H1 (cell line): Measurements from ENCODE around the gene LPIN2. TPM values are rescaled to one million over a fixed set of nuclear protein-coding genes. Genes with fewer than 3 reads are reported as not detected.

Experiments used
- CTCF ChIA-PET: fragments of 300-600 bp; sonication (Branson Sonifier 250); formaldehyde crosslinking; loops from one replicate; lab custom pipeline; 2021; ENCODE audit not compliant: partially characterized antibody; lab: Charles Lee
- POLR2A ChIA-PET: fragments of 300-600 bp; sonication (Branson Sonifier 250); formaldehyde crosslinking; loops from one replicate; lab custom pipeline; 2021; ENCODE audit warnings: inconsistent platforms; ENCODE audit not compliant: partially characterized antibody; lab: Charles Lee
- DNase-seq, 2 experiments: peaks; one replicate each; pipeline versions ENCODE4 v3.0.0 to v3.0.0-alpha.2; 2010 to 2022; ENCODE audit warnings: low spot score in 2 of 2, low read depth in 1 of 2, mixed read lengths in 1 of 2
- FAIRE-seq: peaks from 2 replicates; lab custom pipeline; 2011; peaks lifted over from hg19 to GRCh38; lab: Jason Lieb, UNC
- H2AFZ ChIP-seq: 2 replicates; pipeline ENCODE4 v1.8.1; 2012; ENCODE audit warnings: low read length, inconsistent platforms
- H2AK5ac ChIP-seq: 2 replicates; pipeline ENCODE4 v1.6.1; 2013; ENCODE audit warnings: low read depth, low read length
- H2BK120ac ChIP-seq: replicated peaks from 2 replicates; pipeline ENCODE3; 2013; ENCODE audit warnings: low read depth, low read length, inconsistent platforms
- H2BK12ac ChIP-seq: 2 replicates; pipeline ENCODE4 v1.6.1; 2013; ENCODE audit warnings: low read depth, low read length
- H2BK15ac ChIP-seq: 2 replicates; pipeline ENCODE4 v1.6.1; 2013; ENCODE audit warnings: low read length
- H2BK20ac ChIP-seq: 2 replicates; pipeline ENCODE4 v1.6.1; 2013; ENCODE audit warnings: low read length
- H2BK5ac ChIP-seq: 2 replicates; pipeline ENCODE4 v1.6.1; 2013; ENCODE audit warnings: low read depth, low read length
- H3K14ac ChIP-seq: 2 replicates; pipeline ENCODE4 v1.6.1; 2013; ENCODE audit warnings: inconsistent platforms; ENCODE audit not compliant: insufficient read length
- H3K18ac ChIP-seq: 2 replicates; pipeline ENCODE4 v1.6.1; 2013; ENCODE audit warnings: low read length; ENCODE audit errors: extremely low read depth
- H3K23ac ChIP-seq: 2 replicates; pipeline ENCODE4 v1.6.1; 2013; ENCODE audit warnings: inconsistent platforms; ENCODE audit not compliant: insufficient read length
- H3K23me2 ChIP-seq: 2 replicates; pipeline ENCODE4 v1.6.1; 2013; ENCODE audit warnings: low read depth, low read length
- H3K27ac ChIP-seq: 2 replicates; pipeline ENCODE4 v1.6.1; 2011; ENCODE audit warnings: low read depth, low read length, inconsistent platforms
- H3K27me3 ChIP-seq, 4 experiments: replicated peaks in 1 of 4; 1 replicate in 1 of 4; 2 replicates in 3 of 4; pipeline versions ENCODE4 v1.6.1 to v1.8.1; 2011 to 2013; ENCODE audit warnings: low read length in 3 of 4, mild to moderate bottlenecking in 3 of 4, inconsistent platforms in 2 of 4, mixed read lengths in 2 of 4, moderate library complexity in 1 of 4; ENCODE audit not compliant: control insufficient read depth in 3 of 4, insufficient read depth in 3 of 4; ENCODE audit errors: extremely low read depth in 1 of 4
- H3K36me3 ChIP-seq, 4 experiments: 2 replicates each; pipeline versions ENCODE4 v1.6.1 to v1.8.1; 2011 to 2013; ENCODE audit warnings: mild to moderate bottlenecking in 4 of 4, low read length in 3 of 4, moderate library complexity in 2 of 4, control low read depth in 1 of 4, inconsistent platforms in 1 of 4; ENCODE audit not compliant: insufficient read depth in 4 of 4, control insufficient read depth in 2 of 4
- H3K4ac ChIP-seq: replicated peaks from 2 replicates; pipeline ENCODE3; 2013; ENCODE audit warnings: low read length, low read depth, mixed read lengths, inconsistent platforms; ENCODE audit not compliant: insufficient read length
- H3K4me1 ChIP-seq, 4 experiments: replicated peaks in 1 of 4; 1 replicate in 1 of 4; 2 replicates in 3 of 4; pipeline versions ENCODE4 v1.6.1 to v1.8.1; 2011 to 2013; ENCODE audit warnings: low read length in 3 of 4, inconsistent platforms in 2 of 4, mixed read lengths in 1 of 4; ENCODE audit not compliant: insufficient read depth in 4 of 4, control insufficient read depth in 3 of 4
- H3K4me2 ChIP-seq, 2 experiments: 2 replicates each; pipeline versions ENCODE4 v1.6.1 to v1.8.1; 2011 to 2013; ENCODE audit warnings: low read depth in 2 of 2, low read length in 2 of 2, control low read depth in 1 of 2, inconsistent platforms in 1 of 2, mild to moderate bottlenecking in 1 of 2; ENCODE audit not compliant: insufficient read depth in 1 of 2
- H3K4me3 ChIP-seq, 4 experiments: fragments of 200-600, 300-600 bp in 1 of 4; sonication (generic), shearing (Covaris generic), sonication (Bioruptor Twin) in 1 of 4; 2 replicates each; pipeline versions ENCODE4 v1.5.1 to v1.8.1; 2011 to 2016; ENCODE audit warnings: low read length in 4 of 4, low read depth in 3 of 4, control low read depth in 2 of 4, inconsistent platforms in 2 of 4, mild to moderate bottlenecking in 2 of 4, mixed read lengths in 1 of 4, moderate library complexity in 1 of 4; ENCODE audit not compliant: insufficient read depth in 2 of 4; ENCODE audit errors: extremely low read depth in 1 of 4
- H3K56ac ChIP-seq: replicated peaks from 2 replicates; pipeline ENCODE3; 2013; ENCODE audit warnings: low read depth, mild to moderate bottlenecking, mixed read lengths, low read length, inconsistent platforms; ENCODE audit not compliant: insufficient read length
- H3K79me1 ChIP-seq: 2 replicates; pipeline ENCODE4 v1.6.1; 2013; ENCODE audit warnings: low read depth, low read length, control low read depth
- H3K79me2 ChIP-seq, 2 experiments: 2 replicates each; pipeline versions ENCODE4 v1.6.1 to v1.8.1; 2012 to 2013; ENCODE audit warnings: low read length in 2 of 2, mild to moderate bottlenecking in 2 of 2, inconsistent platforms in 1 of 2; ENCODE audit not compliant: insufficient read depth in 2 of 2, control insufficient read depth in 1 of 2
- H3K9ac ChIP-seq, 4 experiments: replicated peaks in 1 of 4; 1 replicate in 1 of 4; 2 replicates in 3 of 4; pipeline versions ENCODE4 v1.6.1 to v1.8.1; 2011 to 2013; ENCODE audit warnings: low read depth in 3 of 4, low read length in 3 of 4, control low read depth in 2 of 4, mild to moderate bottlenecking in 2 of 4, moderate library complexity in 2 of 4, inconsistent platforms in 1 of 4; ENCODE audit errors: extremely low read depth in 1 of 4
- H3K9me3 ChIP-seq, 2 experiments: 2 replicates each; pipeline versions ENCODE4 v1.6.1 to v1.8.1; 2012 to 2013; ENCODE audit warnings: mild to moderate bottlenecking in 2 of 2, moderate library complexity in 2 of 2, control low read depth in 1 of 2, inconsistent platforms in 1 of 2, low read depth in 1 of 2, low read length in 1 of 2, mixed read lengths in 1 of 2; ENCODE audit not compliant: insufficient read depth in 2 of 2
- H4K20me1 ChIP-seq, 2 experiments: replicated peaks in 1 of 2; 2 replicates each; pipeline versions ENCODE3 to v1.8.1; 2011 to 2013; ENCODE audit warnings: inconsistent platforms in 2 of 2, low read length in 2 of 2, mild to moderate bottlenecking in 1 of 2; ENCODE audit not compliant: insufficient read depth in 2 of 2, control insufficient read depth in 1 of 2
- H4K5ac ChIP-seq: 2 replicates; pipeline ENCODE4 v1.6.1; 2013; ENCODE audit warnings: low read length, low read depth, mixed read lengths, inconsistent platforms; ENCODE audit not compliant: insufficient read length
- H4K8ac ChIP-seq: 2 replicates; pipeline ENCODE4 v1.8.0; 2013; ENCODE audit warnings: mild to moderate bottlenecking, moderate library complexity, low read length, inconsistent platforms; ENCODE audit not compliant: insufficient read depth; ENCODE audit errors: extremely low read depth
- H4K91ac ChIP-seq: replicated peaks from 2 replicates; pipeline ENCODE3; 2013; ENCODE audit warnings: low read length, mixed read lengths, inconsistent platforms; ENCODE audit not compliant: insufficient read length
- WGBS, 2 experiments: shearing (Covaris generic) in 1 of 2; methylation state at CpG; one replicate each; pipeline versions ENCODE4 v1.1.6 to v1.1.7; 2013 to 2015; ENCODE audit warnings: low lambda C conversion rate in 2 of 2, mixed read lengths in 2 of 2, inconsistent platforms in 1 of 2, low coverage in 1 of 2, missing lambda C conversion rate in 1 of 2; ENCODE audit not compliant: insufficient replicate concordance in 2 of 2, insufficient coverage in 1 of 2, insufficient read length in 1 of 2; ENCODE audit errors: extremely low coverage in 1 of 2, missing lambda C conversion rate in 1 of 2; 5-methylcytosine and 5-hydroxymethylcytosine counted together
- polyA plus RNA-seq, 7 experiments: library from polyadenylated mRNA; depleted of rRNA in 3 of 7; stranded (reverse) in 5 of 7; unstranded in 2 of 7; fragments of >200 nt in 5 of 7; fragments of 200-250 nt in 2 of 7; gene quantifications; 1 replicate in 5 of 7; 2 replicates in 1 of 7; 4 replicates in 1 of 7; pipeline versions ENCODE4 v1.2.1 to v1.2.3, GENCODE V29; 2011 to 2013; ENCODE audit warnings: missing spikeins in 2 of 7, mixed read lengths in 2 of 7
- total RNA-seq: library from RNA; stranded (reverse); fragmentation: NEBNext Ultra II Directional; extraction: Animal tissue kit (Norgen Biotek cat#: 25700); gene quantifications from 2 replicates; pipeline ENCODE4 v1.2.1, GENCODE V29; 2021

The LPIN2 gene
- total and polyA plus RNA-seq, 2 of the 8 experiments (the other 6 are each of a cell fraction or from before 2014, with no cell fraction given): 7.4 to 14.2 TPM

DNA sequence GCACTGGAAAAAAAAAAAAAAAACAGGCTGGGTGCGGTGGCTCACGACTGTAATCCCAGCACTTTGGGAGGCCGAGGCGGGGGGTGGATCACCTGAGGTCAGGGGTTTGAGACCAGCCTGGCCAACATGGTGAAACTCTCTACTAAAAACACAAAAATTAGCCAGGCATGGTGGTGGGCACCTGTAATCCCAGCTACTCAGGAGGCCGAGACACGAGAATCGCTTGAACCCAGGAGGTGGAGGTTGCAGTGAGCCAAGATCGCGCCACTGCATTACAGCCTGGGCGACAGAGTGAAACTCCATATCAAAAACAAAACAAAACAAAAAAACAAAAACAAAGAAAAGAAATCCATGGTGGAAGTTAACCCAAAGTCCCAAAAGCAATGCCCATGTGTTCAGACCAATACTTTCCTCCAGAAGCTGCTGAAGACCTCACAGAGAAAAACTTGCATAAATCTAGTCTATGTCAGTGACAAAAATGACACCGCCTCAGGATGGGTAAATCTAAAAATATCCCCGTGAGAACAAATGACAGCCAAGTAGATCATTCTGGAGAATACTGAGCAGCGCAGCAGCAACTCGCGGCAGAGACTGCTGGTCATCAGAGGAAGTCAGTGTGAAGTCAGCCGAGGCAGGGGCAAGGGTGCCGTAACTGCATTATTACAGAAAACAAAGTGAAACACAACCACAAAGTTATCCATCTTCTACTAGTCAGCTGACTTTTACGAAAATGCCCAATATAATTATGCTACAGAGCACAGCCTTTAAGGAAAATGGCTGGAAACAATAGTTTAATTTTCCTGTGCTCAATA is 41.0 kb downstream of the LPIN2 start:
- H4K8ac ChIP-seq: no peak overlapping the region
- H2BK20ac ChIP-seq: no peak overlapping the region
- H3K9ac ChIP-seq: no peak overlapping the region
- 95% methylated on average over 18 of the region's 18 CpGs; no CpG with 5 or more reads in 1 of the 2 experiments for WGBS, 2 experiments
- CTCF ChIA-PET: interaction anchor here (1.0 kb wide), 1 partner anchor 15 kb away, joined by 4 read pairs; no protein-coding TSS in a partner anchor
- H4K5ac ChIP-seq: no peak overlapping the region
- no peak overlapping the region for H4K91ac ChIP-seq
- H3K79me2 ChIP-seq: peaks cover 0 to 49% of the 10 kb centered on the region in 2 experiments; a peak in 2 of 4 replicates
- no peak overlapping the region for H2BK15ac ChIP-seq
- DNase-seq: no peak
- H3K4me3 ChIP-seq: no peak overlapping the region
- H3K27me3 ChIP-seq: no peaks in the 10 kb centered on the region
- no peak overlapping the region for H3K23ac ChIP-seq
- H2BK12ac ChIP-seq: no peak overlapping the region
- no peak overlapping the region for H2BK120ac ChIP-seq
- no peaks in the 10 kb centered on the region for H3K23me2 ChIP-seq
- no peak for FAIRE-seq
- H3K18ac ChIP-seq: no peak overlapping the region
- no peaks in the 10 kb centered on the region for H4K20me1 ChIP-seq
- H3K56ac ChIP-seq: no peak overlapping the region
- no peaks in the 10 kb centered on the region for H3K9me3 ChIP-seq
- H2AK5ac ChIP-seq: no peak overlapping the region
- no peaks in the 10 kb centered on the region; a peak in 1 of 8 replicates for H3K36me3 ChIP-seq
- H3K27ac ChIP-seq: no peak overlapping the region
- no peak overlapping the region for H3K14ac ChIP-seq
- H3K4ac ChIP-seq: no peak overlapping the region
- H2AFZ ChIP-seq: no peak overlapping the region
- H3K79me1 ChIP-seq: no peaks in the 10 kb centered on the region; the same call in 1 of the 2 replicates
- no peak overlapping the region for H3K4me2 ChIP-seq
- H3K4me1 ChIP-seq: peaks cover 0 to 6% (median 4%) of the 10 kb centered on the region in 4 experiments; a peak in 5 of 7 replicates
- no peak overlapping the region for H2BK5ac ChIP-seq
- POLR2A ChIA-PET: interaction anchor here (0.6 kb wide), 1 partner anchor 14 kb away, joined by 3 read pairs; no protein-coding TSS in a partner anchor
